ENCODE results near the gene HAPLN1. TPM values are rescaled to one million over a fixed set of nuclear protein-coding genes. Genes with fewer than 3 reads are reported as not detected.

The HAPLN1 gene
- total RNA-seq, 1 experiment from 2014 or later, result not detected

DNA sequence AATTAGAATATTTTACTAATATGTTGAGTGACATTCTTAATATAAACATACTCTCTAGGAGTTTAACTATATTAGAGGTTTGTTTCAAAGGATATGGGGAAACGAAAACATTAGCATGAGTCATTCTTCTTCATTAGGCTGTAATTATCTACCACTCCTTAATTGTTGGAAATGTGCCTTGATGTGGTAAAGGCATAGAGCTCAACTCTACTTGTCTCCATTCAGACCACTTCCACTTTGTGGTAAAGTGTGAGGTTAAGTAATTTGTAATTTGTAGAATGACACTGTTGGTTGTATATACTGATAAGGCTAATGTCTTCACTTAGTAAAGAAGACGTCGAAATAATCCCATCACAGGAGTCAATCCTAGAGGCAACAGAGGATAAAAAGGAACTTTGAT, 58.1 kb downstream of the HAPLN1 start:
- Histone ChIP-seq H3K4me1 (replicated peaks; ENCODE audit: insufficient read depth) (no peaks in the 10 kb centered on the region), H2AFZ (no peak overlapping the region), H3K36me3 (ENCODE audit: low read depth) (no peaks in the 10 kb centered on the region), H3K4me3 (no peak overlapping the region), H3K27me3 (ENCODE audit: insufficient read depth, low read depth) (no peaks in the 10 kb centered on the region), H3K9me3 (ENCODE audit: insufficient read depth, low read depth) (no peaks in the 10 kb centered on the region), H3K9me2 (ENCODE audit: insufficient read depth) (peaks cover 4% of the 10 kb centered on the region; the same call in 1 of the 2 replicates), H3F3A (ENCODE audit: insufficient read depth, low read depth) (no peaks in the 10 kb centered on the region), H3K27ac (no peak overlapping the region), H4K20me1 (ENCODE audit: insufficient read depth) (no peaks in the 10 kb centered on the region), H3K4me2 (no peak overlapping the region), H3K79me2 (ENCODE audit: low read depth) (no peaks in the 10 kb centered on the region)
- no peak for TF ChIP-seq EZH2 (IDR thresholded peaks at IDR 0.05; ENCODE audit: low read depth)
- TF ChIP-seq, protein P1, sequence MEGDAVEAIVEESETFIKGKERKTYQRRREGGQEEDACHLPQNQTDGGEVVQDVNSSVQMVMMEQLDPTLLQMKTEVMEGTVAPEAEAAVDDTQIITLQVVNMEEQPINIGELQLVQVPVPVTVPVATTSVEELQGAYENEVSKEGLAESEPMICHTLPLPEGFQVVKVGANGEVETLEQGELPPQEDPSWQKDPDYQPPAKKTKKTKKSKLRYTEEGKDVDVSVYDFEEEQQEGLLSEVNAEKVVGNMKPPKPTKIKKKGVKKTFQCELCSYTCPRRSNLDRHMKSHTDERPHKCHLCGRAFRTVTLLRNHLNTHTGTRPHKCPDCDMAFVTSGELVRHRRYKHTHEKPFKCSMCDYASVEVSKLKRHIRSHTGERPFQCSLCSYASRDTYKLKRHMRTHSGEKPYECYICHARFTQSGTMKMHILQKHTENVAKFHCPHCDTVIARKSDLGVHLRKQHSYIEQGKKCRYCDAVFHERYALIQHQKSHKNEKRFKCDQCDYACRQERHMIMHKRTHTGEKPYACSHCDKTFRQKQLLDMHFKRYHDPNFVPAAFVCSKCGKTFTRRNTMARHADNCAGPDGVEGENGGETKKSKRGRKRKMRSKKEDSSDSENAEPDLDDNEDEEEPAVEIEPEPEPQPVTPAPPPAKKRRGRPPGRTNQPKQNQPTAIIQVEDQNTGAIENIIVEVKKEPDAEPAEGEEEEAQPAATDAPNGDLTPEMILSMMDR (conservative IDR thresholded peaks at IDR 0.05), result no peak
- ChIA-PET CTCF (no interaction called here), POLR2A (ENCODE audit: unreplicated experiment) (no interaction called here)
- no peak for DNase-seq
- BruUV-seq (replicated peaks), result no TSS peak
- intact Hi-C loops (cut with micrococcal nuclease; ENCODE audit: unreplicated experiment), result no loop called here

DNA sequence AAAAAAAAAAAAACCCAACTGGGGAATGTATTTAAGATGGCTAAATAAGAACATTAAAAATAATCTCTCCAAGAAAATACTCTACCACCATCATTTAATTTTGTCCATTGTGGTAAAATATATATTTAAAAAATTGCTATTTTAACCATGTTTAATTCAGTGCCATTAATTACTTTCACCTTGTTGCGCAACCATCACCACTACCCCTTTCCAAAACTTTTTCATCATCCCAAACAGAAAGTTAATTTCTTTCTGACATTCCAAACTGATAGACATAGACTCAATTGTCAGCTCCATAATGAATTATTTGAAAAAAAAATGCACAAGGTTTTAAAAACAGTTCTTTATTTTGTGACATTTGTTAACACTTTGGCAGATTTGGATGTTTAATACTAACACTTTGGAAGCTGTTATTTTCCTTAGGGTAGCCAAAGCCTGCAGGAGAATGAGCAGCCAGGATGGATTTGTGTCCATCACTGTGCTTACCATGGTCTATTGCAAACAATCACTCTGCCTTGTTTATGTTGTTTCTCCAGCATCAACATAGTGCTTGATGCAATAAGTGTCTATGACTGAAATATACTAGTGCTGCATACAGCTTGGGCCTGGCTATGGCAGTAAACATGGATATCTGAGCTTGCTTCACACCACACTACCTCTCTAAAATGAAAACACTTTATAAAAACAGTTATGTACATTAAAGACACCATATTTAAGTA, 62.7 kb downstream of the HAPLN1 start:
- no peak overlapping the region for H3K4me3 ChIP-seq
- ChIA-PET POLR2A (ENCODE audit: unreplicated experiment) (no interaction called here), CTCF (no interaction called here)
- intact Hi-C loops (cut with micrococcal nuclease; ENCODE audit: unreplicated experiment), result no loop called here
- no peak for DNase-seq
- no peaks in the 10 kb centered on the region for H3K36me3 ChIP-seq (ENCODE audit: low read depth)
- no peak overlapping the region for H3K27ac ChIP-seq
- no peaks in the 10 kb centered on the region for H3K9me3 ChIP-seq (ENCODE audit: insufficient read depth, low read depth)
- no peaks in the 10 kb centered on the region for H3K9me2 ChIP-seq (ENCODE audit: insufficient read depth)
- no peak overlapping the region for H3K4me2 ChIP-seq
- no peaks in the 10 kb centered on the region for H3K27me3 ChIP-seq (ENCODE audit: insufficient read depth, low read depth)
- H3K79me2 ChIP-seq (ENCODE audit: low read depth), result no peaks in the 10 kb centered on the region
- H2AFZ ChIP-seq, result no peak overlapping the region
- H3F3A ChIP-seq (ENCODE audit: insufficient read depth, low read depth), result no peaks in the 10 kb centered on the region
- no peak for TF ChIP-seq EZH2 (IDR thresholded peaks at IDR 0.05; ENCODE audit: low read depth)
- TF ChIP-seq, protein P1 (conservative IDR thresholded peaks at IDR 0.05), result no peak
- no peaks in the 10 kb centered on the region for H4K20me1 ChIP-seq (ENCODE audit: insufficient read depth)
- BruUV-seq (replicated peaks), result no TSS peak
- H3K4me1 ChIP-seq (replicated peaks; ENCODE audit: insufficient read depth), result no peaks in the 10 kb centered on the region

DNA sequence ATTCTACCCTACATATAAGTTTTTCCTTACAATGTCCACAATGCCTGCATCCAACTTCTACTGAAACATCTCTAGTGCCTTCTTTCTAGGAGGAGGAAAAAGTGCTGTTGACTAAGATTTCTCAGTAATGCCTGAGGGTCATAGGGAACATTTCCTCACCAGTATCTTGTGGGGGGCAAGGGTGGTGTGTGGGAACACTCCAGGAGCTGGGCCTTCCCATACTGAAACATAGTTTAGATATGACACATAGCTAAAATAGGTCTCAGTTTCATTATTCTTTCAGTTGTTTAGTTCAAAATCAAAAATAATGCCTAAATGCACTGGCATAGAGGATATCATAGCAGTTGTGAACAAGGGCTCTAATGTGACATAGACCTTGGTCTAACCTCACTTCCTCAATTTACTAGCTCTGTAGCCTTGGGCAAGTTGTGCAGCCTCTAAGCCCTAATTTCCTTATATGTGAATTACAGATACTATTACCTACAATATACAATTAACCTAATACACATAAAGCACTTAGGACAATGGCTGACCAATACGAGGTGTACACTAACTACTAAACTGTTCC, 66.1 kb downstream of the HAPLN1 start:
- no peak overlapping the region for H2AFZ ChIP-seq
- H3K27ac ChIP-seq, result no peak overlapping the region
- no peaks in the 10 kb centered on the region for H3K36me3 ChIP-seq (ENCODE audit: low read depth)
- no peaks in the 10 kb centered on the region for H3K79me2 ChIP-seq (ENCODE audit: low read depth)
- no peaks in the 10 kb centered on the region for H3K4me1 ChIP-seq (replicated peaks; ENCODE audit: insufficient read depth)
- no peak overlapping the region for H3K4me2 ChIP-seq
- H3F3A ChIP-seq (ENCODE audit: insufficient read depth, low read depth), result no peaks in the 10 kb centered on the region
- POLR2A ChIA-PET (ENCODE audit: unreplicated experiment), result no interaction called here
- BruUV-seq (replicated peaks), result no TSS peak
- intact Hi-C loops (cut with micrococcal nuclease; ENCODE audit: unreplicated experiment), result no loop called here
- CTCF ChIA-PET, result no interaction called here
- H3K4me3 ChIP-seq, result no peak overlapping the region
- H3K27me3 ChIP-seq (ENCODE audit: insufficient read depth, low read depth), result no peaks in the 10 kb centered on the region
- no peak for TF ChIP-seq EZH2 (IDR thresholded peaks at IDR 0.05; ENCODE audit: low read depth)
- TF ChIP-seq, protein P1 (conservative IDR thresholded peaks at IDR 0.05), result no peak
- H3K9me3 ChIP-seq (ENCODE audit: insufficient read depth, low read depth), result no peaks in the 10 kb centered on the region
- no peak for DNase-seq
- H4K20me1 ChIP-seq (ENCODE audit: insufficient read depth), result no peaks in the 10 kb centered on the region
- no peaks in the 10 kb centered on the region for H3K9me2 ChIP-seq (ENCODE audit: insufficient read depth)

All from PC-9 (cell line).